HepG2 (cell line): Measurements from ENCODE around the gene IFNG-AS1. TPM values are rescaled to one million over a fixed set of nuclear protein-coding genes. Genes with fewer than 3 reads are reported as not detected.

Experiments
- ATAC-seq: fragments of 200-7000 bp; cut with Tn5 transposase; 3 replicates; pipeline ENCODE4 v1.9.1; 2020; ENCODE audit warnings: mild to moderate bottlenecking, moderate library complexity
- BruUV-seq: library from RNA; stranded (reverse); fragments of 400-500 nt; replicated peaks from 2 replicates; lab custom pipeline; 2021; lab: Mats Ljungman, UMichigan
- CTCF ChIA-PET: fragments of 300-600 bp; formaldehyde crosslinking; extraction: SDS; loops from one replicate; lab custom pipeline; 2021; ENCODE audit warnings: low total read pairs, inconsistent platforms, low intra/inter-chr PET ratio; lab: Yijun Ruan, JAX
- POLR2A ChIA-PET: fragments of 350-600 bp; sonication (Branson Sonifier 250); formaldehyde crosslinking; loops from one replicate; lab custom pipeline; 2020; ENCODE audit warnings: antibody characterized with exemption, inconsistent platforms; lab: Yijun Ruan, JAX
- DNase-seq: peaks from one replicate; pipeline ENCODE4 v3.0.0-alpha.2; 2015; ENCODE audit warnings: low spot score
- FAIRE-seq: peaks from 3 replicates; lab custom pipeline; 2011; peaks lifted over from hg19 to GRCh38; lab: Jason Lieb, UNC
- H2AFZ ChIP-seq: one replicate; pipeline ENCODE4 v1.6.1; 2011; ENCODE audit warnings: low read length, inconsistent platforms
- H3K27ac ChIP-seq: fragments of 300-600 bp; 3 replicates; pipeline ENCODE4 v1.8.0; 2011; ENCODE audit warnings: mixed run types, mild to moderate bottlenecking, mixed read lengths, low read length, inconsistent platforms; ENCODE audit not compliant: insufficient read depth; ENCODE audit errors: extremely low read length
- H3K27me3 ChIP-seq, 2 experiments: fragments of 200-600 bp in 1 of 2; 2 replicates in 1 of 2; 3 replicates in 1 of 2; pipeline versions ENCODE4 v1.6.0 to v1.8.0; 2011; ENCODE audit warnings: low read length in 2 of 2, mild to moderate bottlenecking in 2 of 2, moderate library complexity in 2 of 2, inconsistent platforms in 1 of 2; ENCODE audit not compliant: insufficient read depth in 2 of 2, control insufficient read depth in 1 of 2
- H3K36me3 ChIP-seq, 2 experiments: fragments of 200-600 bp in 1 of 2; replicated peaks in 1 of 2; 2 replicates in 1 of 2; 3 replicates in 1 of 2; pipeline versions ENCODE4 v1.5.1 to v1.8.0; 2011; ENCODE audit warnings: low read length in 2 of 2, inconsistent platforms in 1 of 2; ENCODE audit not compliant: insufficient read depth in 2 of 2, control insufficient read depth in 1 of 2
- H3K4me1 ChIP-seq: 2 replicates; pipeline ENCODE4 v1.5.1; 2012; ENCODE audit warnings: low read length, inconsistent platforms; ENCODE audit not compliant: insufficient read depth
- H3K4me2 ChIP-seq: 2 replicates; pipeline ENCODE4 v1.6.0; 2011; ENCODE audit warnings: low read depth, low read length, inconsistent platforms
- H3K4me3 ChIP-seq, 3 experiments: fragments of 200-600 bp in 1 of 3; sonication (generic), shearing (Covaris generic) in 1 of 3; replicated peaks in 1 of 3; 2 replicates each; pipeline ENCODE4 v1.5.1; 2011 to 2016; ENCODE audit warnings: low read length in 3 of 3, inconsistent platforms in 2 of 3, low read depth in 2 of 3, mild to moderate bottlenecking in 2 of 3, control low read depth in 1 of 3, mixed read lengths in 1 of 3; ENCODE audit not compliant: insufficient read depth in 1 of 3
- H3K79me2 ChIP-seq: one replicate; pipeline ENCODE4 v1.6.1; 2011; ENCODE audit warnings: low read length, inconsistent platforms; ENCODE audit not compliant: insufficient read depth
- H3K9ac ChIP-seq: 2 replicates; pipeline ENCODE4 v1.6.0; 2011; ENCODE audit warnings: mild to moderate bottlenecking, low read depth, low read length, inconsistent platforms; ENCODE audit not compliant: insufficient read depth
- H3K9me3 ChIP-seq: 2 replicates; pipeline ENCODE4 v1.5.1; 2012; ENCODE audit warnings: mild to moderate bottlenecking, low read length
- H4K20me1 ChIP-seq: 2 replicates; pipeline ENCODE4 v1.6.0; 2011; ENCODE audit warnings: inconsistent platforms, mild to moderate bottlenecking, low read length, moderate library complexity; ENCODE audit not compliant: insufficient read depth
- FOSL1 ChIP-seq: sonication (generic); formaldehyde crosslinking; IDR thresholded peaks from 2 replicates; pipeline ENCODE4 v1.9.0; 2021; ENCODE audit warnings: missing genetic modification reagents, borderline replicate concordance
- NFIC ChIP-seq: IDR thresholded peaks from 2 replicates; pipeline ENCODE4 v1.6.1; 2012; ENCODE audit warnings: mild to moderate bottlenecking, low read length, inconsistent platforms
- PHF8 ChIP-seq: sonication (generic); formaldehyde crosslinking; IDR thresholded peaks from 2 replicates; pipeline ENCODE4 v1.5.0; 2020; ENCODE audit warnings: missing genetic modification reagents
- SMAD9 ChIP-seq: sonication (generic); formaldehyde crosslinking; IDR thresholded peaks from 2 replicates; pipeline ENCODE4 v1.5.1; 2020; ENCODE audit warnings: mild to moderate bottlenecking, missing genetic modification reagents
- STAG1 ChIP-seq: sonication (generic); formaldehyde crosslinking; IDR thresholded peaks from 2 replicates; pipeline ENCODE4 v1.4.0; 2020; ENCODE audit warnings: missing genetic modification reagents
- THAP11 ChIP-seq: IDR thresholded peaks from 2 replicates; pipeline ENCODE4 v1.6.1; 2016; ENCODE audit warnings: missing biosample characterization, missing genetic modification reagents
- ZFP62 ChIP-seq: sonication (generic); formaldehyde crosslinking; IDR thresholded peaks from 2 replicates; pipeline ENCODE4 v1.4.0; 2020; ENCODE audit warnings: missing genetic modification reagents
- ZNF263 ChIP-seq: sonication (generic); formaldehyde crosslinking; IDR thresholded peaks from 2 replicates; pipeline ENCODE4 v1.4.0; 2020; ENCODE audit warnings: missing genetic modification reagents
- WGBS: methylation state at CpG from one replicate; pipeline ENCODE4 v1.1.6; 2017; ENCODE audit warnings: low lambda C conversion rate; 5-methylcytosine and 5-hydroxymethylcytosine counted together
- in situ Hi-C: cut with HindIII; loops from 2 replicates; pipeline ENCODE4 v1.10.0; 2017; ENCODE audit warnings: low pct_unique_long_range_greater_than_20kb; ENCODE audit not compliant: extremely low pct_ligation_motif_present
- intact Hi-C: fragments of 100-400 bp; cut with micrococcal nuclease; formaldehyde crosslinking; loops from one replicate; pipeline ENCODE4 v1.10.0; 2022; ENCODE audit not compliant: unreplicated experiment
- polyA plus RNA-seq, 8 experiments: library from polyadenylated mRNA; depleted of rRNA in 3 of 8; stranded (reverse) in 7 of 8; unstranded in 1 of 8; fragments of >200 nt; fragmentation: Illumina TruSeq in 4 of 8; extraction: Trizol in 4 of 8; gene quantifications; 2 replicates each; pipeline versions ENCODE4 v1.2.1 to v1.2.3, GENCODE V29; 2011 to 2016; ENCODE audit warnings: low read depth in 4 of 8, missing spikeins in 1 of 8, mixed read lengths in 1 of 8; ENCODE audit not compliant: insufficient read depth in 1 of 8
- total RNA-seq, 5 experiments: library from RNA; depleted of rRNA; stranded (reverse); fragments of >200 nt; fragmentation: Illumina TruSeq; extraction: Trizol; gene quantifications; 2 replicates each; pipeline ENCODE4 v1.2.3, GENCODE V29; 2016; ENCODE audit warnings: low read depth in 1 of 5
- TF ChIP-seq, protein P1 (sequence below): sonication (generic); formaldehyde crosslinking; IDR thresholded peaks from 2 replicates; pipeline ENCODE4 v1.4.0; 2020; ENCODE audit warnings: missing genetic modification reagents, mild to moderate bottlenecking, borderline replicate concordance
- TF ChIP-seq, protein P2 (sequence below): sonication (generic); formaldehyde crosslinking; IDR thresholded peaks from 2 replicates; pipeline ENCODE4 v1.4.0; 2020; ENCODE audit warnings: mild to moderate bottlenecking, missing genetic modification reagents
- TF ChIP-seq, protein P3 (sequence below): sonication (generic); formaldehyde crosslinking; IDR thresholded peaks from 2 replicates; pipeline ENCODE4 v1.5.0; 2020; ENCODE audit warnings: mild to moderate bottlenecking, missing genetic modification reagents, moderate library complexity
- TF ChIP-seq, protein P4 (sequence below): sonication (generic); formaldehyde crosslinking; IDR thresholded peaks from 2 replicates; pipeline ENCODE4 v1.4.0; 2020; ENCODE audit warnings: mild to moderate bottlenecking, missing genetic modification reagents

The IFNG-AS1 gene
- total and polyA plus RNA-seq, 2 of the 13 experiments (the other 11 are each of a cell fraction or from before 2014, with no cell fraction given), result not detected

DNA sequence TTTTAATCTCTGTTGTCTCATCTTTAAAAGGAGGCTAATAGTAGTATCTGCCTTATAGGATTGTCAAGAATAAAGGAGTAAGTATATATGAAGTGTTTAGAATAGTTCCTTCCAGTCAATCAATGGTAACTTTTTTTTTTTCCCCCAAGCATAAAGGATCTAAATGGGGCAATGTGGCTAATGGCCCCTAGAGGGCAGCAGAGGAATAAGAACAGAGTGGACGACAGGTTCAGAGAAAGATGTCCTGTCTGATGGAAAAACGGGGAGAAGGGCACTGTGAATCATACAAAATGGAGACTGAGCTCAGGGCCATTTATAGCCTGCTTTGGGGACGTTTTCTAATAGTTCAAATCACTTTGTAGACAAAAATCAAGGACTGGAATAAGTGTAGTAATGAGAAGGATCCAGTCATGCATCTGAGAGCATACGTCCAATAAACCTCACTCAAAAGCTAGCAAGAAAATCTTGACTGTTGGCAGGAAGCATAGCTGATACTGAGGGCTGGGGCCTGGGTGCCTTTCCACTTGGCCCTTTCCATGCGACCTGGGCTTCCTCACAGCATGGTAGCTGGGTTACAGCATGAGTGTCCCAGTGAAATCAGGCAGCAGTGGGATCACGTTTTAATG lies 51.3 kb downstream of the IFNG-AS1 start:
- Histone ChIP-seq H3K36me3 (no peaks in the 10 kb centered on the region), H3K9ac (no peak overlapping the region), H3K4me3 (no peak overlapping the region), H3K4me2 (no peak overlapping the region), H3K27ac (no peak overlapping the region), H3K27me3 (no peaks in the 10 kb centered on the region; a peak in 1 of 5 replicates), H4K20me1 (no peaks in the 10 kb centered on the region), H3K9me3 (no peaks in the 10 kb centered on the region), H3K4me1 (no peaks in the 10 kb centered on the region), H2AFZ (no peak overlapping the region), H3K79me2 (no peaks in the 10 kb centered on the region)
- POLR2A ChIA-PET, result no interaction called here
- DNase-seq (peak; percentile 53), FAIRE-seq (no peak), ATAC-seq (peak; percentile 75)
- no TSS peak for BruUV-seq
- intact Hi-C loops, result no loop called here
- CTCF ChIA-PET, result interaction anchor here (1.3 kb wide), 1 partner anchor 276 kb away, joined by 6 read pairs; no protein-coding TSS in a partner anchor
- 12% methylated on average over 6 of the region's 6 CpGs for WGBS
- TF ChIP-seq, protein P1, sequence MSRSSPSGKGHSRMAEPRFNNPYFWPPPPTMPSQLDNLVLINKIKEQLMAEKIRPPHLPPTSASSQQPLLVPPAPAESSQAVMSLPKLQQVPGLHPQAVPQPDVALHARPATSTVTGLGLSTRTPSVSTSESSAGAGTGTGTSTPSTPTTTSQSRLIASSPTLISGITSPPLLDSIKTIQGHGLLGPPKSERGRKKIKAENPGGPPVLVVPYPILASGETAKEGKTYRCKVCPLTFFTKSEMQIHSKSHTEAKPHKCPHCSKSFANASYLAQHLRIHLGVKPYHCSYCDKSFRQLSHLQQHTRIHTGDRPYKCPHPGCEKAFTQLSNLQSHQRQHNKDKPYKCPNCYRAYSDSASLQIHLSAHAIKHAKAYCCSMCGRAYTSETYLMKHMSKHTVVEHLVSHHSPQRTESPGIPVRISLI (CRISPR knock-in tag), result peak; percentile 30; the same call in 1 of the 2 replicates
- TF ChIP-seq, protein P2, sequence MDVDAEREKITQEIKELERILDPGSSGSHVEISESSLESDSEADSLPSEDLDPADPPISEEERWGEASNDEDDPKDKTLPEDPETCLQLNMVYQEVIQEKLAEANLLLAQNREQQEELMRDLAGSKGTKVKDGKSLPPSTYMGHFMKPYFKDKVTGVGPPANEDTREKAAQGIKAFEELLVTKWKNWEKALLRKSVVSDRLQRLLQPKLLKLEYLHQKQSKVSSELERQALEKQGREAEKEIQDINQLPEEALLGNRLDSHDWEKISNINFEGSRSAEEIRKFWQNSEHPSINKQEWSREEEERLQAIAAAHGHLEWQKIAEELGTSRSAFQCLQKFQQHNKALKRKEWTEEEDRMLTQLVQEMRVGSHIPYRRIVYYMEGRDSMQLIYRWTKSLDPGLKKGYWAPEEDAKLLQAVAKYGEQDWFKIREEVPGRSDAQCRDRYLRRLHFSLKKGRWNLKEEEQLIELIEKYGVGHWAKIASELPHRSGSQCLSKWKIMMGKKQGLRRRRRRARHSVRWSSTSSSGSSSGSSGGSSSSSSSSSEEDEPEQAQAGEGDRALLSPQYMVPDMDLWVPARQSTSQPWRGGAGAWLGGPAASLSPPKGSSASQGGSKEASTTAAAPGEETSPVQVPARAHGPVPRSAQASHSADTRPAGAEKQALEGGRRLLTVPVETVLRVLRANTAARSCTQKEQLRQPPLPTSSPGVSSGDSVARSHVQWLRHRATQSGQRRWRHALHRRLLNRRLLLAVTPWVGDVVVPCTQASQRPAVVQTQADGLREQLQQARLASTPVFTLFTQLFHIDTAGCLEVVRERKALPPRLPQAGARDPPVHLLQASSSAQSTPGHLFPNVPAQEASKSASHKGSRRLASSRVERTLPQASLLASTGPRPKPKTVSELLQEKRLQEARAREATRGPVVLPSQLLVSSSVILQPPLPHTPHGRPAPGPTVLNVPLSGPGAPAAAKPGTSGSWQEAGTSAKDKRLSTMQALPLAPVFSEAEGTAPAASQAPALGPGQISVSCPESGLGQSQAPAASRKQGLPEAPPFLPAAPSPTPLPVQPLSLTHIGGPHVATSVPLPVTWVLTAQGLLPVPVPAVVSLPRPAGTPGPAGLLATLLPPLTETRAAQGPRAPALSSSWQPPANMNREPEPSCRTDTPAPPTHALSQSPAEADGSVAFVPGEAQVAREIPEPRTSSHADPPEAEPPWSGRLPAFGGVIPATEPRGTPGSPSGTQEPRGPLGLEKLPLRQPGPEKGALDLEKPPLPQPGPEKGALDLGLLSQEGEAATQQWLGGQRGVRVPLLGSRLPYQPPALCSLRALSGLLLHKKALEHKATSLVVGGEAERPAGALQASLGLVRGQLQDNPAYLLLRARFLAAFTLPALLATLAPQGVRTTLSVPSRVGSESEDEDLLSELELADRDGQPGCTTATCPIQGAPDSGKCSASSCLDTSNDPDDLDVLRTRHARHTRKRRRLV (CRISPR knock-in tag), result no peak
- TF ChIP-seq NFIC (no peak), STAG1 (peak; percentile 66), SMAD9 (CRISPR knock-in tag) (no peak), FOSL1 (CRISPR knock-in tag) (no peak), PHF8 (no peak), ZFP62 (CRISPR knock-in tag) (no peak), ZNF263 (CRISPR knock-in tag) (no peak), THAP11 (CRISPR knock-in tag) (no peak)
- TF ChIP-seq, protein P3, sequence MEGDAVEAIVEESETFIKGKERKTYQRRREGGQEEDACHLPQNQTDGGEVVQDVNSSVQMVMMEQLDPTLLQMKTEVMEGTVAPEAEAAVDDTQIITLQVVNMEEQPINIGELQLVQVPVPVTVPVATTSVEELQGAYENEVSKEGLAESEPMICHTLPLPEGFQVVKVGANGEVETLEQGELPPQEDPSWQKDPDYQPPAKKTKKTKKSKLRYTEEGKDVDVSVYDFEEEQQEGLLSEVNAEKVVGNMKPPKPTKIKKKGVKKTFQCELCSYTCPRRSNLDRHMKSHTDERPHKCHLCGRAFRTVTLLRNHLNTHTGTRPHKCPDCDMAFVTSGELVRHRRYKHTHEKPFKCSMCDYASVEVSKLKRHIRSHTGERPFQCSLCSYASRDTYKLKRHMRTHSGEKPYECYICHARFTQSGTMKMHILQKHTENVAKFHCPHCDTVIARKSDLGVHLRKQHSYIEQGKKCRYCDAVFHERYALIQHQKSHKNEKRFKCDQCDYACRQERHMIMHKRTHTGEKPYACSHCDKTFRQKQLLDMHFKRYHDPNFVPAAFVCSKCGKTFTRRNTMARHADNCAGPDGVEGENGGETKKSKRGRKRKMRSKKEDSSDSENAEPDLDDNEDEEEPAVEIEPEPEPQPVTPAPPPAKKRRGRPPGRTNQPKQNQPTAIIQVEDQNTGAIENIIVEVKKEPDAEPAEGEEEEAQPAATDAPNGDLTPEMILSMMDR (CRISPR knock-in tag), result peak; percentile 75
- TF ChIP-seq, protein P4, sequence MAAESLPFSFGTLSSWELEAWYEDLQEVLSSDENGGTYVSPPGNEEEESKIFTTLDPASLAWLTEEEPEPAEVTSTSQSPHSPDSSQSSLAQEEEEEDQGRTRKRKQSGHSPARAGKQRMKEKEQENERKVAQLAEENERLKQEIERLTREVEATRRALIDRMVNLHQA (CRISPR knock-in tag), result no peak
- in situ Hi-C loops, result loop anchor here (25.0 kb wide), 1 partner anchor 272 kb away; no protein-coding TSS in a partner anchor
